ENCODE results near the gene MTM1. TPM values are rescaled to one million over a fixed set of nuclear protein-coding genes. Genes with fewer than 3 reads are reported as not detected.

Gene MTM1
- total and polyA plus RNA-seq, 9 of the 15 experiments (the other 6 are each of a cell fraction or from before 2014, with no cell fraction given): 5.6 to 13.3 (median 9.5) TPM

- Histone ChIP-seq H3K27me3 (ENCODE audit: control insufficient read depth in 2 of 2, insufficient read depth in 2 of 2, low read length in 2 of 2) (peaks cover 0 to 4% of the 10 kb centered on the region in 2 experiments; a peak in 2 of 5 replicates), H4K20me1 (replicated peaks; ENCODE audit: control insufficient read depth, insufficient read depth, low read length) (no peaks in the 10 kb centered on the region), H3K9me3 (replicated peaks; ENCODE audit: control insufficient read depth, insufficient read depth, low read depth, low read length) (no peaks in the 10 kb centered on the region), H3K4me1 (replicated peaks in 1 of 2; ENCODE audit: control insufficient read depth in 2 of 2, insufficient read depth in 2 of 2, low read length in 2 of 2) (peaks cover 4 to 10% of the 10 kb centered on the region in 2 experiments; a peak in 3 of 5 replicates), H3K4me2 (ENCODE audit: insufficient read depth, low read length) (no peak overlapping the region), H3K79me2 (ENCODE audit: control insufficient read depth, insufficient read depth, low read length) (no peaks in the 10 kb centered on the region), H2AFZ (ENCODE audit: low read depth, low read length) (0 out of 2 replicates have a peak overlapping the region, but pooled peaks have one; percentile 32), H3K9ac (ENCODE audit: insufficient read depth in 1 of 2, low read depth in 2 of 2, low read length in 2 of 2) (no peak overlapping the region), H3K27ac (ENCODE audit: extremely low read depth, low read depth, low read length) (no peak overlapping the region), H3K4me3 (no peak overlapping the region), H3K36me3 (ENCODE audit: control insufficient read depth, insufficient read depth, low read length) (no peaks in the 10 kb centered on the region), H3K9me1 (ENCODE audit: control insufficient read depth, insufficient read depth, low read length) (peaks cover 3% of the 10 kb centered on the region)
- in situ Hi-C loops (cut with MboI): no loop called here
- ChIA-PET CTCF (ENCODE audit: low intra/inter-chr PET ratio) (no interaction called here), POLR2A (interaction anchor here (0.5 kb wide), 1 partner anchor 454 kb away, joined by 3 read pairs; no protein-coding TSS in a partner anchor)
- 7% methylated on average over 4 of the region's 11 CpGs for WGBS (ENCODE audit: insufficient coverage, low coverage, missing lambda C conversion rate)
- peak in 2 of 4 experiments; percentile 20 to 36 for DNase-seq (ENCODE audit: extremely low read depth in 1 of 4, low spot score in 3 of 4)
- FAIRE-seq: no peak
- intact Hi-C loops (cut with micrococcal nuclease): loop anchor here (2.0 to 5.0 kb wide), 2 partner anchors 43 to 138 kb away; no protein-coding TSS in a partner anchor
- BruUV-seq (replicated peaks): no TSS peak
- TF ChIP-seq RAD21 (CRISPR knock-in tag; conservative IDR thresholded peaks at IDR 0.05 in 1 of 2, IDR thresholded peaks at IDR 0.05 in 1 of 2) (peak; percentile 22 to 53; a peak in 3 of 4 replicates), RAD51 (IDR thresholded peaks at IDR 0.05; ENCODE audit: borderline replicate concordance, low read depth) (no peak)
- TF ChIP-seq, protein P1, sequence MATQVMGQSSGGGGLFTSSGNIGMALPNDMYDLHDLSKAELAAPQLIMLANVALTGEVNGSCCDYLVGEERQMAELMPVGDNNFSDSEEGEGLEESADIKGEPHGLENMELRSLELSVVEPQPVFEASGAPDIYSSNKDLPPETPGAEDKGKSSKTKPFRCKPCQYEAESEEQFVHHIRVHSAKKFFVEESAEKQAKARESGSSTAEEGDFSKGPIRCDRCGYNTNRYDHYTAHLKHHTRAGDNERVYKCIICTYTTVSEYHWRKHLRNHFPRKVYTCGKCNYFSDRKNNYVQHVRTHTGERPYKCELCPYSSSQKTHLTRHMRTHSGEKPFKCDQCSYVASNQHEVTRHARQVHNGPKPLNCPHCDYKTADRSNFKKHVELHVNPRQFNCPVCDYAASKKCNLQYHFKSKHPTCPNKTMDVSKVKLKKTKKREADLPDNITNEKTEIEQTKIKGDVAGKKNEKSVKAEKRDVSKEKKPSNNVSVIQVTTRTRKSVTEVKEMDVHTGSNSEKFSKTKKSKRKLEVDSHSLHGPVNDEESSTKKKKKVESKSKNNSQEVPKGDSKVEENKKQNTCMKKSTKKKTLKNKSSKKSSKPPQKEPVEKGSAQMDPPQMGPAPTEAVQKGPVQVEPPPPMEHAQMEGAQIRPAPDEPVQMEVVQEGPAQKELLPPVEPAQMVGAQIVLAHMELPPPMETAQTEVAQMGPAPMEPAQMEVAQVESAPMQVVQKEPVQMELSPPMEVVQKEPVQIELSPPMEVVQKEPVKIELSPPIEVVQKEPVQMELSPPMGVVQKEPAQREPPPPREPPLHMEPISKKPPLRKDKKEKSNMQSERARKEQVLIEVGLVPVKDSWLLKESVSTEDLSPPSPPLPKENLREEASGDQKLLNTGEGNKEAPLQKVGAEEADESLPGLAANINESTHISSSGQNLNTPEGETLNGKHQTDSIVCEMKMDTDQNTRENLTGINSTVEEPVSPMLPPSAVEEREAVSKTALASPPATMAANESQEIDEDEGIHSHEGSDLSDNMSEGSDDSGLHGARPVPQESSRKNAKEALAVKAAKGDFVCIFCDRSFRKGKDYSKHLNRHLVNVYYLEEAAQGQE (IDR thresholded peaks at IDR 0.05; ENCODE audit: borderline replicate concordance): peak; percentile 19; the same call in 1 of the 2 replicates
- TF ChIP-seq, protein P1 (CRISPR knock-in tag; IDR thresholded peaks at IDR 0.05; ENCODE audit: low read depth): no peak
- TF ChIP-seq, protein P2, sequence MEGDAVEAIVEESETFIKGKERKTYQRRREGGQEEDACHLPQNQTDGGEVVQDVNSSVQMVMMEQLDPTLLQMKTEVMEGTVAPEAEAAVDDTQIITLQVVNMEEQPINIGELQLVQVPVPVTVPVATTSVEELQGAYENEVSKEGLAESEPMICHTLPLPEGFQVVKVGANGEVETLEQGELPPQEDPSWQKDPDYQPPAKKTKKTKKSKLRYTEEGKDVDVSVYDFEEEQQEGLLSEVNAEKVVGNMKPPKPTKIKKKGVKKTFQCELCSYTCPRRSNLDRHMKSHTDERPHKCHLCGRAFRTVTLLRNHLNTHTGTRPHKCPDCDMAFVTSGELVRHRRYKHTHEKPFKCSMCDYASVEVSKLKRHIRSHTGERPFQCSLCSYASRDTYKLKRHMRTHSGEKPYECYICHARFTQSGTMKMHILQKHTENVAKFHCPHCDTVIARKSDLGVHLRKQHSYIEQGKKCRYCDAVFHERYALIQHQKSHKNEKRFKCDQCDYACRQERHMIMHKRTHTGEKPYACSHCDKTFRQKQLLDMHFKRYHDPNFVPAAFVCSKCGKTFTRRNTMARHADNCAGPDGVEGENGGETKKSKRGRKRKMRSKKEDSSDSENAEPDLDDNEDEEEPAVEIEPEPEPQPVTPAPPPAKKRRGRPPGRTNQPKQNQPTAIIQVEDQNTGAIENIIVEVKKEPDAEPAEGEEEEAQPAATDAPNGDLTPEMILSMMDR (IDR thresholded peaks at IDR 0.05 in 2 of 3, conservative IDR thresholded peaks at IDR 0.05 in 1 of 3; ENCODE audit: insufficient read depth in 2 of 3, low read depth in 1 of 3, low read length in 3 of 3): peak; percentile 11 to 44 (median 31); a peak in 2 of 6 replicates
- ATAC-seq: peak; percentile 74
These were observed 24.1 kb upstream of the MTM1 start for GRCh38 chrX:150544222-150544787.
